K562 (cell line): ENCODE measurements around the gene FMNL3. TPM values are rescaled to one million over a fixed set of nuclear protein-coding genes. Genes with fewer than 3 reads are reported as not detected.
"Not testable (repeated sequence)": the region's sequence is repeated elsewhere in the genome, so short reads cannot be mapped to it uniquely, and the experiment has no call there.

Source experiments
- ATAC-seq: fragments of 200-7000 bp; cut with Tn5 transposase; 3 replicates; pipeline ENCODE4 v1.9.1; 2020; ENCODE audit warnings: moderate library complexity
- BruUV-seq: library from RNA; stranded (reverse); fragments of 400-500 nt; replicated peaks from 2 replicates; lab custom pipeline; 2021; lab: Mats Ljungman, UMichigan
- CTCF ChIA-PET: fragments of 300-600 bp; formaldehyde crosslinking; extraction: SDS; loops from one replicate; lab custom pipeline; 2021; ENCODE audit warnings: low intra/inter-chr PET ratio; lab: Yijun Ruan, JAX
- POLR2A ChIA-PET: fragments of 300-600, 350-650 bp; sonication (Branson Sonifier 250); formaldehyde crosslinking; extraction: SDS; loops from one replicate; lab custom pipeline; 2021; ENCODE audit warnings: antibody characterized with exemption, inconsistent platforms; lab: Yijun Ruan, JAX
- DNase-seq, 4 experiments: peaks; one replicate each; pipeline versions ENCODE4 v3.0.0 to v3.0.0-alpha.2; 2011 to 2018; ENCODE audit warnings: low spot score in 3 of 4, mixed read lengths in 3 of 4; ENCODE audit errors: extremely low read depth in 1 of 4
- FAIRE-seq: peaks from 2 replicates; lab custom pipeline; 2011; peaks lifted over from hg19 to GRCh38; lab: Jason Lieb, UNC
- H2AFZ ChIP-seq: 2 replicates; pipeline ENCODE4 v1.6.0; 2011; ENCODE audit warnings: low read depth, low read length, control low read depth, inconsistent platforms
- H3K27ac ChIP-seq: fragments of 200-600 bp; 3 replicates; pipeline ENCODE4 v1.8.0; 2011; ENCODE audit warnings: low read depth, mild to moderate bottlenecking, control low read depth, inconsistent platforms, low read length, moderate library complexity, mixed read lengths; ENCODE audit errors: extremely low read depth
- H3K27me3 ChIP-seq, 2 experiments: fragments of 300-600 bp in 1 of 2; 2 replicates in 1 of 2; 3 replicates in 1 of 2; pipeline versions ENCODE4 v1.6.0 to v1.8.0; 2011; ENCODE audit warnings: inconsistent platforms in 2 of 2, low read length in 2 of 2, mild to moderate bottlenecking in 1 of 2, mixed read lengths in 1 of 2, moderate library complexity in 1 of 2; ENCODE audit not compliant: control insufficient read depth in 2 of 2, insufficient read depth in 2 of 2
- H3K36me3 ChIP-seq: fragments of 300-600 bp; 3 replicates; pipeline ENCODE4 v1.8.0; 2011; ENCODE audit warnings: mild to moderate bottlenecking, low read length, inconsistent platforms; ENCODE audit not compliant: control insufficient read depth, insufficient read depth
- H3K4me1 ChIP-seq, 2 experiments: fragments of 200-600 bp in 1 of 2; replicated peaks in 1 of 2; 2 replicates in 1 of 2; 3 replicates in 1 of 2; pipeline versions ENCODE4 v1.5.1 to v1.8.0; 2011; ENCODE audit warnings: inconsistent platforms in 2 of 2, low read length in 2 of 2, mild to moderate bottlenecking in 1 of 2, mixed read lengths in 1 of 2, moderate library complexity in 1 of 2; ENCODE audit not compliant: control insufficient read depth in 2 of 2, insufficient read depth in 2 of 2
- H3K4me2 ChIP-seq: 2 replicates; pipeline ENCODE4 v1.6.1; 2011; ENCODE audit warnings: low read length, control low read depth, inconsistent platforms, mixed read lengths; ENCODE audit not compliant: insufficient read depth
- H3K4me3 ChIP-seq: fragments of 200-600 bp; sonication (generic), shearing (Covaris generic); 2 replicates; pipeline ENCODE4 v1.5.1; 2016; ENCODE audit warnings: control low read depth, inconsistent platforms
- H3K79me2 ChIP-seq: fragments of 200-600 bp; 3 replicates; pipeline ENCODE4 v1.8.0; 2011; ENCODE audit warnings: low read length, inconsistent platforms; ENCODE audit not compliant: control insufficient read depth, insufficient read depth
- H3K9ac ChIP-seq, 2 experiments: 2 replicates each; pipeline versions ENCODE4 v1.6.0 to v1.6.1; 2011; ENCODE audit warnings: low read depth in 2 of 2, low read length in 2 of 2, control low read depth in 1 of 2, inconsistent platforms in 1 of 2, mild to moderate bottlenecking in 1 of 2, mixed read lengths in 1 of 2; ENCODE audit not compliant: insufficient read depth in 1 of 2
- H3K9me1 ChIP-seq: one replicate; pipeline ENCODE4 v1.6.0; 2011; ENCODE audit warnings: inconsistent platforms, mild to moderate bottlenecking, low read length, moderate library complexity; ENCODE audit not compliant: control insufficient read depth, insufficient read depth
- H3K9me3 ChIP-seq: replicated peaks from 2 replicates; pipeline ENCODE4 v1.5.1; 2011; ENCODE audit warnings: low read depth, low read length, inconsistent platforms; ENCODE audit not compliant: control insufficient read depth, insufficient read depth
- H4K20me1 ChIP-seq: replicated peaks from 2 replicates; pipeline ENCODE4 v1.6.1; 2011; ENCODE audit warnings: low read length, inconsistent platforms, mixed read lengths; ENCODE audit not compliant: control insufficient read depth, insufficient read depth
- ILF3 ChIP-seq: fragments of 450-650 bp; IDR thresholded peaks from 2 replicates; pipeline ENCODE4 v1.6.1; 2018; ENCODE audit warnings: antibody characterized with exemption, mild to moderate bottlenecking, moderate library complexity, borderline replicate concordance
- PCBP2 ChIP-seq: fragments of 200-400 bp; formaldehyde crosslinking; IDR thresholded peaks from 2 replicates; pipeline ENCODE4 v1.6.1; 2018; ENCODE audit warnings: low read length, low read depth, mild to moderate bottlenecking, moderate library complexity; ENCODE audit not compliant: poor library complexity, severe bottlenecking
- PHB ChIP-seq: fragments of 250-450 bp; sonication (Bioruptor Pico); IDR thresholded peaks from 2 replicates; pipeline ENCODE4 v1.5.0; 2021
- POLR2H ChIP-seq: IDR thresholded peaks from 2 replicates; pipeline ENCODE4 v1.6.1; 2016; ENCODE audit warnings: missing genetic modification characterization, low read depth, mild to moderate bottlenecking, control low read depth, missing compliant biosample characterization, moderate library complexity
- PRMT5 ChIP-seq: sonication (generic); formaldehyde crosslinking; IDR thresholded peaks from 2 replicates; pipeline ENCODE4 v1.5.0; 2020; ENCODE audit warnings: missing genetic modification reagents
- TAL1 ChIP-seq: fragments of 450-650 bp; IDR thresholded peaks from 2 replicates; pipeline ENCODE4 v1.6.1; 2016; ENCODE audit warnings: mild to moderate bottlenecking
- TFAM ChIP-seq: fragments of 250-450 bp; sonication (Bioruptor Pico); conservative IDR thresholded peaks from 2 replicates; pipeline ENCODE4 v1.5.0; 2021; ENCODE audit warnings: mild to moderate bottlenecking, moderate library complexity
- TRIM28 ChIP-seq: fragments of 450-650 bp; IDR thresholded peaks from 2 replicates; pipeline ENCODE4 v1.6.1; 2017
- YY1 ChIP-seq, 3 experiments: IDR thresholded peaks; 2 replicates each; pipeline ENCODE4 v1.6.1; 2011; ENCODE audit warnings: low read length in 2 of 3, mild to moderate bottlenecking in 2 of 3, moderate library complexity in 2 of 3, borderline replicate concordance in 1 of 3, control low read depth in 1 of 3, low read depth in 1 of 3; ENCODE audit not compliant: insufficient read depth in 3 of 3, insufficient replicate concordance in 2 of 3, control insufficient read depth in 1 of 3, insufficient read length in 1 of 3; ENCODE audit errors: extremely low read depth in 1 of 3
- ZNF696 ChIP-seq: fragments of 250-450 bp; sonication (Bioruptor Pico); conservative IDR thresholded peaks from 2 replicates; pipeline ENCODE4 v1.4.0; 2020; ENCODE audit warnings: mild to moderate bottlenecking, moderate library complexity
- WGBS: fragments of 100-300 bp; shearing (Covaris generic); methylation state at CpG from one replicate; pipeline ENCODE4 v1.1.6; 2016; ENCODE audit warnings: low coverage, mixed read lengths; ENCODE audit not compliant: insufficient coverage; ENCODE audit errors: missing lambda C conversion rate; 5-methylcytosine and 5-hydroxymethylcytosine counted together
- in situ Hi-C: fragments of 300-500 bp; cut with MboI; formaldehyde crosslinking; loops from 4 replicates; pipeline ENCODE4 v1.15.0; 2018; ENCODE audit warnings: inconsistent platforms, mixed read lengths
- intact Hi-C: fragments of 100-400 bp; cut with micrococcal nuclease; formaldehyde crosslinking; loops from 2 replicates; pipeline ENCODE4 v1.14.2; 2022
- polyA plus RNA-seq, 8 experiments: library from polyadenylated mRNA; depleted of rRNA in 4 of 8; stranded (reverse) in 5 of 8; unstranded in 3 of 8; fragments of >200 nt; fragmentation: Nextera tagmentation in 2 of 8; fragmentation: Illumina TruSeq in 1 of 8; extraction: Ambion mirVana in 2 of 8; extraction: Trizol in 1 of 8; gene quantifications; 2 replicates each; pipeline versions ENCODE4 v1.2.1 to v1.2.3, GENCODE V29; 2011 to 2014; ENCODE audit warnings: inconsistent platforms in 1 of 8, missing spikeins in 1 of 8
- total RNA-seq, 7 experiments: library from RNA; depleted of rRNA in 6 of 7; stranded (reverse); fragments of >200 nt in 6 of 7; fragmentation: Illumina TruSeq in 2 of 7; extraction: Trizol in 2 of 7; gene quantifications; 2 replicates each; pipeline versions ENCODE4 v1.2.1 to v1.2.3, GENCODE V29; 2011 to 2021; ENCODE audit warnings: low replicate concordance in 1 of 7
- TF ChIP-seq, protein P1 (sequence below): fragments of 450-650 bp; IDR thresholded peaks from 2 replicates; pipeline ENCODE4 v1.6.1; 2018; ENCODE audit warnings: mild to moderate bottlenecking, low read depth; ENCODE audit not compliant: partially characterized antibody
- TF ChIP-seq, protein P2 (sequence below): fragments of 250-450 bp; sonication (Bioruptor Pico); IDR thresholded peaks from 2 replicates; pipeline ENCODE4 v1.9.0; 2021; ENCODE audit warnings: mild to moderate bottlenecking, inconsistent platforms

FMNL3 gene
- total and polyA plus RNA-seq, 9 of the 15 experiments (the other 6 are each of a cell fraction or from before 2014, with no cell fraction given): 0.49 to 14.4 (median 6.8) TPM

DNA sequence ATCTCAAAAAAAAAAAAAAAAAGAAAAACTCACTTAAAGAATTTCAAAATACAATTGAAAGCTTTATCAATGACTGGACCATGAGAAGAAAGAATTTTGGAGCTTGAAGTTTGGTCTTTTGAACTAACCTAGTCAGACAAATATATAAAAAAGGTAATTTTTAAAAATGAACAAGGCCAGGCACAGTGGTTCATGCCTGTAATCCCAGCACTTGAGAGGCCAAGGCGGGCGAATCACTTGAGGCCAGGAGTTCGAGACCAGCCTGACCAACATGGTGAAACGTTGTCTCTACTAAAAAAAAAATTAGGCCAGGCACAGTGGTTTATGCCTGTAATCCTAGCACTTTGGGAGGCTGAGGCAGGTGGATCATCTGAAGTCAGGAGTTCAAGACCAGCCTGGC, 96.4 kb downstream of the FMNL3 start:
- H3K27ac ChIP-seq, intact Hi-C loops, DNase-seq, H3K79me2 ChIP-seq, H3K4me3 ChIP-seq, H3K27me3 ChIP-seq, H3K9me3 ChIP-seq, in situ Hi-C loops, CTCF ChIA-PET, H3K4me2 ChIP-seq, BruUV-seq, H3K9ac ChIP-seq, H3K4me1 ChIP-seq, H3K36me3 ChIP-seq, H2AFZ ChIP-seq, FAIRE-seq, H4K20me1 ChIP-seq, H3K9me1 ChIP-seq, ATAC-seq: not testable (repeated sequence)
- POLR2A ChIA-PET: interaction anchor here (0.7 to 1.1 kb wide), 2 partner anchors 10 to 58 kb away, joined by 3 read pairs; no protein-coding TSS in a partner anchor
- 0 out of 2 replicates have a peak, but pooled peaks have one; percentile 46 for TF ChIP-seq TRIM28
- TF ChIP-seq, protein P1, sequence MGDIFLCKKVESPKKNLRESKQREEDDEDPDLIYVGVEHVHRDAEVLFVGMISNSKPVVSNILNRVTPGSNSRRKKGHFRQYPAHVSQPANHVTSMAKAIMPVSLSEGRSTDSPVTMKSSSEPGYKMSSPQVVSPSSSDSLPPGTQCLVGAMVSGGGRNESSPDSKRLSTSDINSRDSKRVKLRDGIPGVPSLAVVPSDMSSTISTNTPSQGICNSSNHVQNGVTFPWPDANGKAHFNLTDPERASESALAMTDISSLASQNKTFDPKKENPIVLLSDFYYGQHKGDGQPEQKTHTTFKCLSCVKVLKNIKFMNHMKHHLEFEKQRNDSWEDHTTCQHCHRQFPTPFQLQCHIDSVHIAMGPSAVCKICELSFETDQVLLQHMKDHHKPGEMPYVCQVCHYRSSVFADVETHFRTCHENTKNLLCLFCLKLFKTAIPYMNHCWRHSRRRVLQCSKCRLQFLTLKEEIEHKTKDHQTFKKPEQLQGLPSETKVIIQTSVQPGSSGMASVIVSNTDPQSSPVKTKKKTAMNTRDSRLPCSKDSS: peak; percentile 22
- 44% methylated on average over 4 of the region's 4 CpGs for WGBS

DNA sequence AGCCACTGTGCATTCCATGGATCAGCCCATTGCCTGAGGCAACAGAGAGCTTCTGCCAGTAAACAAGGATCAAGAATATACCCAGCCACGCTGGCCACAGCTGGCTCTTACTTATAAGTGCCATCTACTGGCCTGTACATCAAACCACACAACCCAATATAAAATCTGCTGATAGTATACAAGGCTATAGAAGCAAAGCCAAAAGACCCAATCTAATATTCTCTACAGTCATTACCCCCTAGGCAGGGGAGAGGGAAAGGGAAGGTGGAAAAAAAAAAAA, 97.4 kb downstream of the FMNL3 start:
- ATAC-seq: no peak
- no peaks in the 10 kb centered on the region; a peak in 1 of 5 replicates for H3K4me1 ChIP-seq
- 0% methylated on average over 1 of the region's 1 CpG for WGBS
- H3K27ac ChIP-seq: no peak overlapping the region
- no TSS peak for BruUV-seq
- H3K4me2 ChIP-seq: no peak overlapping the region
- intact Hi-C loops (no loop called here), in situ Hi-C loops (no loop called here)
- no peaks in the 10 kb centered on the region for H3K36me3 ChIP-seq
- H3K9ac ChIP-seq: no peak overlapping the region
- H3K9me3 ChIP-seq: no peaks in the 10 kb centered on the region
- H4K20me1 ChIP-seq: no peaks in the 10 kb centered on the region
- no peak overlapping the region for H3K4me3 ChIP-seq
- H3K79me2 ChIP-seq: no peaks in the 10 kb centered on the region
- no peaks in the 10 kb centered on the region for H3K9me1 ChIP-seq
- no peak for DNase-seq
- no peak overlapping the region for H2AFZ ChIP-seq
- H3K27me3 ChIP-seq: no peaks in the 10 kb centered on the region
- TF ChIP-seq ILF3 (no peak), PCBP2 (no peak), TFAM (CRISPR knock-in tag) (no peak), POLR2H (tag) (no peak), PRMT5 (CRISPR knock-in tag) (no peak), TAL1 (no peak), ZNF696 (CRISPR knock-in tag) (no peak), PHB (no peak), YY1 (IDR thresholded peaks at IDR 0.05; ENCODE audit: borderline replicate concordance in 1 of 3, control insufficient read depth in 1 of 3, extremely low read depth in 1 of 3, insufficient read depth in 3 of 3, insufficient read length in 1 of 3, insufficient replicate concordance in 2 of 3, low read depth in 1 of 3, low read length in 2 of 3) (no peak)
- TF ChIP-seq, protein P2, sequence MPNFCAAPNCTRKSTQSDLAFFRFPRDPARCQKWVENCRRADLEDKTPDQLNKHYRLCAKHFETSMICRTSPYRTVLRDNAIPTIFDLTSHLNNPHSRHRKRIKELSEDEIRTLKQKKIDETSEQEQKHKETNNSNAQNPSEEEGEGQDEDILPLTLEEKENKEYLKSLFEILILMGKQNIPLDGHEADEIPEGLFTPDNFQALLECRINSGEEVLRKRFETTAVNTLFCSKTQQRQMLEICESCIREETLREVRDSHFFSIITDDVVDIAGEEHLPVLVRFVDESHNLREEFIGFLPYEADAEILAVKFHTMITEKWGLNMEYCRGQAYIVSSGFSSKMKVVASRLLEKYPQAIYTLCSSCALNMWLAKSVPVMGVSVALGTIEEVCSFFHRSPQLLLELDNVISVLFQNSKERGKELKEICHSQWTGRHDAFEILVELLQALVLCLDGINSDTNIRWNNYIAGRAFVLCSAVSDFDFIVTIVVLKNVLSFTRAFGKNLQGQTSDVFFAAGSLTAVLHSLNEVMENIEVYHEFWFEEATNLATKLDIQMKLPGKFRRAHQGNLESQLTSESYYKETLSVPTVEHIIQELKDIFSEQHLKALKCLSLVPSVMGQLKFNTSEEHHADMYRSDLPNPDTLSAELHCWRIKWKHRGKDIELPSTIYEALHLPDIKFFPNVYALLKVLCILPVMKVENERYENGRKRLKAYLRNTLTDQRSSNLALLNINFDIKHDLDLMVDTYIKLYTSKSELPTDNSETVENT (CRISPR knock-in tag): no peak
- ChIA-PET POLR2A (interaction anchor here (1.1 kb wide), 1 partner anchor 9 kb away, joined by 3 read pairs; no protein-coding TSS in a partner anchor), CTCF (no interaction called here)
- FAIRE-seq: no peak
